ENCODE results near the gene FECH. TPM values are rescaled to one million over a fixed set of nuclear protein-coding genes. Genes with fewer than 3 reads are reported as not detected.

The FECH gene
- total and polyA plus RNA-seq, 9 of the 15 experiments (the other 6 are each of a cell fraction or from before 2014, with no cell fraction given), result 19.8 to 170 (median 56.8) TPM

DNA sequence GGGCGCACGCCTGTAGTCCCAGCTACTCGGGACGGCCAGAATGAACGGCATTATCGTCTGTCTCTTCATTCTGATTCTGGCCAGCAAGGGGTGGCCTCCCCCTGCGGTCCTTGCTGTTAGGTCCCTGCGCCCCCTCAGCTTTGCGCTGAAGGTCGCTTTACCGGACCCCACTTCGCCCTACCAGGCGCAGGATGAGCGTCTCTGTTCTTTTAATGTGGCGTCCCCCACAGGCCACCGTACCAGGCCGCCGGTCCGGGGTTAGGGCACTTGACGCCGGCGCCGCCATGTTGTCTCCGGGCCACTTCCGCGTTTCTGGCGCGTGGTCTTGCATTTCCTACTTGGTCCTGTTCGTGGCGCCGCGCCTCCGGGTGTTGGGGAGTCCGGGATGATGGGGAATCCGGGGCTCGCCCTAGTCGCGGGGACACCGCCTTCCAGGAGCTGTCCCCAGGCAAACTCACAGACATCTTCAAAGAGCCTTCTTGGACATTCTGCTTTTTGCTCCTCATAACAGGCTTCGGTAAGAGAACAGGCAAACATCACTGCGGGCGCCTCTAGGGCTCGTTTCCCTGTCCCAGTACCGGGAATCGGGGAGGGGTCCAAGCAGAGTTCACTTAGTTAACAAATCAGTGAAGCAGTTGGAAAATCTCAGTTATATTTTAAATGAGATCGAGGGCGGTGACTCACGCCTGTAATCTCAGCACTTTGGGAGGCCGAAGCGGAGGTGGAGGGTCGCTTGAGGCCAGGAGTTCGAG, 43.7 kb upstream of the FECH start:
- FAIRE-seq, result peak; percentile 77
- TSS peak; percentile 81 for BruUV-seq (replicated peaks)
- TF ChIP-seq, protein P1, sequence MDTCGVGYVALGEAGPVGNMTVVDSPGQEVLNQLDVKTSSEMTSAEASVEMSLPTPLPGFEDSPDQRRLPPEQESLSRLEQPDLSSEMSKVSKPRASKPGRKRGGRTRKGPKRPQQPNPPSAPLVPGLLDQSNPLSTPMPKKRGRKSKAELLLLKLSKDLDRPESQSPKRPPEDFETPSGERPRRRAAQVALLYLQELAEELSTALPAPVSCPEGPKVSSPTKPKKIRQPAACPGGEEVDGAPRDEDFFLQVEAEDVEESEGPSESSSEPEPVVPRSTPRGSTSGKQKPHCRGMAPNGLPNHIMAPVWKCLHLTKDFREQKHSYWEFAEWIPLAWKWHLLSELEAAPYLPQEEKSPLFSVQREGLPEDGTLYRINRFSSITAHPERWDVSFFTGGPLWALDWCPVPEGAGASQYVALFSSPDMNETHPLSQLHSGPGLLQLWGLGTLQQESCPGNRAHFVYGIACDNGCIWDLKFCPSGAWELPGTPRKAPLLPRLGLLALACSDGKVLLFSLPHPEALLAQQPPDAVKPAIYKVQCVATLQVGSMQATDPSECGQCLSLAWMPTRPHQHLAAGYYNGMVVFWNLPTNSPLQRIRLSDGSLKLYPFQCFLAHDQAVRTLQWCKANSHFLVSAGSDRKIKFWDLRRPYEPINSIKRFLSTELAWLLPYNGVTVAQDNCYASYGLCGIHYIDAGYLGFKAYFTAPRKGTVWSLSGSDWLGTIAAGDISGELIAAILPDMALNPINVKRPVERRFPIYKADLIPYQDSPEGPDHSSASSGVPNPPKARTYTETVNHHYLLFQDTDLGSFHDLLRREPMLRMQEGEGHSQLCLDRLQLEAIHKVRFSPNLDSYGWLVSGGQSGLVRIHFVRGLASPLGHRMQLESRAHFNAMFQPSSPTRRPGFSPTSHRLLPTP (IDR thresholded peaks at IDR 0.05; ENCODE audit: borderline replicate concordance, extremely low read depth, insufficient read length), result peak; percentile 17
- no peak for TF ChIP-seq HMGN3 (IDR thresholded peaks at IDR 0.05; ENCODE audit: borderline replicate concordance, extremely low read depth, insufficient read length, low read depth, low read length)
- TF ChIP-seq ZBTB7A (IDR thresholded peaks at IDR 0.05; ENCODE audit: borderline replicate concordance, control insufficient read depth, low read depth, low read length), result no peak
- TF ChIP-seq, protein P2, sequence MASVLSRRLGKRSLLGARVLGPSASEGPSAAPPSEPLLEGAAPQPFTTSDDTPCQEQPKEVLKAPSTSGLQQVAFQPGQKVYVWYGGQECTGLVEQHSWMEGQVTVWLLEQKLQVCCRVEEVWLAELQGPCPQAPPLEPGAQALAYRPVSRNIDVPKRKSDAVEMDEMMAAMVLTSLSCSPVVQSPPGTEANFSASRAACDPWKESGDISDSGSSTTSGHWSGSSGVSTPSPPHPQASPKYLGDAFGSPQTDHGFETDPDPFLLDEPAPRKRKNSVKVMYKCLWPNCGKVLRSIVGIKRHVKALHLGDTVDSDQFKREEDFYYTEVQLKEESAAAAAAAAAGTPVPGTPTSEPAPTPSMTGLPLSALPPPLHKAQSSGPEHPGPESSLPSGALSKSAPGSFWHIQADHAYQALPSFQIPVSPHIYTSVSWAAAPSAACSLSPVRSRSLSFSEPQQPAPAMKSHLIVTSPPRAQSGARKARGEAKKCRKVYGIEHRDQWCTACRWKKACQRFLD (CRISPR knock-in tag; IDR thresholded peaks at IDR 0.05), result 0 out of 2 replicates have a peak, but pooled peaks have one; percentile 45
- TF ChIP-seq, protein P3, sequence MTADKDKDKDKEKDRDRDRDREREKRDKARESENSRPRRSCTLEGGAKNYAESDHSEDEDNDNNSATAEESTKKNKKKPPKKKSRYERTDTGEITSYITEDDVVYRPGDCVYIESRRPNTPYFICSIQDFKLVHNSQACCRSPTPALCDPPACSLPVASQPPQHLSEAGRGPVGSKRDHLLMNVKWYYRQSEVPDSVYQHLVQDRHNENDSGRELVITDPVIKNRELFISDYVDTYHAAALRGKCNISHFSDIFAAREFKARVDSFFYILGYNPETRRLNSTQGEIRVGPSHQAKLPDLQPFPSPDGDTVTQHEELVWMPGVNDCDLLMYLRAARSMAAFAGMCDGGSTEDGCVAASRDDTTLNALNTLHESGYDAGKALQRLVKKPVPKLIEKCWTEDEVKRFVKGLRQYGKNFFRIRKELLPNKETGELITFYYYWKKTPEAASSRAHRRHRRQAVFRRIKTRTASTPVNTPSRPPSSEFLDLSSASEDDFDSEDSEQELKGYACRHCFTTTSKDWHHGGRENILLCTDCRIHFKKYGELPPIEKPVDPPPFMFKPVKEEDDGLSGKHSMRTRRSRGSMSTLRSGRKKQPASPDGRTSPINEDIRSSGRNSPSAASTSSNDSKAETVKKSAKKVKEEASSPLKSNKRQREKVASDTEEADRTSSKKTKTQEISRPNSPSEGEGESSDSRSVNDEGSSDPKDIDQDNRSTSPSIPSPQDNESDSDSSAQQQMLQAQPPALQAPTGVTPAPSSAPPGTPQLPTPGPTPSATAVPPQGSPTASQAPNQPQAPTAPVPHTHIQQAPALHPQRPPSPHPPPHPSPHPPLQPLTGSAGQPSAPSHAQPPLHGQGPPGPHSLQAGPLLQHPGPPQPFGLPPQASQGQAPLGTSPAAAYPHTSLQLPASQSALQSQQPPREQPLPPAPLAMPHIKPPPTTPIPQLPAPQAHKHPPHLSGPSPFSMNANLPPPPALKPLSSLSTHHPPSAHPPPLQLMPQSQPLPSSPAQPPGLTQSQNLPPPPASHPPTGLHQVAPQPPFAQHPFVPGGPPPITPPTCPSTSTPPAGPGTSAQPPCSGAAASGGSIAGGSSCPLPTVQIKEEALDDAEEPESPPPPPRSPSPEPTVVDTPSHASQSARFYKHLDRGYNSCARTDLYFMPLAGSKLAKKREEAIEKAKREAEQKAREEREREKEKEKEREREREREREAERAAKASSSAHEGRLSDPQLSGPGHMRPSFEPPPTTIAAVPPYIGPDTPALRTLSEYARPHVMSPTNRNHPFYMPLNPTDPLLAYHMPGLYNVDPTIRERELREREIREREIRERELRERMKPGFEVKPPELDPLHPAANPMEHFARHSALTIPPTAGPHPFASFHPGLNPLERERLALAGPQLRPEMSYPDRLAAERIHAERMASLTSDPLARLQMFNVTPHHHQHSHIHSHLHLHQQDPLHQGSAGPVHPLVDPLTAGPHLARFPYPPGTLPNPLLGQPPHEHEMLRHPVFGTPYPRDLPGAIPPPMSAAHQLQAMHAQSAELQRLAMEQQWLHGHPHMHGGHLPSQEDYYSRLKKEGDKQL (CRISPR knock-in tag; IDR thresholded peaks at IDR 0.05; ENCODE audit: borderline replicate concordance), result no peak
- TF ChIP-seq, protein P4, sequence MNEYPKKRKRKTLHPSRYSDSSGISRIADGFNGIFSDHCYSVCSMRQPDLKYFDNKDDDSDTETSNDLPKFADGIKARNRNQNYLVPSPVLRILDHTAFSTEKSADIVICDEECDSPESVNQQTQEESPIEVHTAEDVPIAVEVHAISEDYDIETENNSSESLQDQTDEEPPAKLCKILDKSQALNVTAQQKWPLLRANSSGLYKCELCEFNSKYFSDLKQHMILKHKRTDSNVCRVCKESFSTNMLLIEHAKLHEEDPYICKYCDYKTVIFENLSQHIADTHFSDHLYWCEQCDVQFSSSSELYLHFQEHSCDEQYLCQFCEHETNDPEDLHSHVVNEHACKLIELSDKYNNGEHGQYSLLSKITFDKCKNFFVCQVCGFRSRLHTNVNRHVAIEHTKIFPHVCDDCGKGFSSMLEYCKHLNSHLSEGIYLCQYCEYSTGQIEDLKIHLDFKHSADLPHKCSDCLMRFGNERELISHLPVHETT (CRISPR knock-in tag; conservative IDR thresholded peaks at IDR 0.05 in 1 of 2, IDR thresholded peaks at IDR 0.05 in 1 of 2), result no peak

More for the DNA sequence above, 43.7 kb upstream of the FECH start:
- CTCF ChIA-PET (ENCODE audit: low intra/inter-chr PET ratio), result interaction anchor here (1.1 kb wide), 1 partner anchor 494 kb away, joined by 5 read pairs; no protein-coding TSS in a partner anchor
- Histone ChIP-seq H3K79me2 (ENCODE audit: control insufficient read depth, insufficient read depth, low read length) (no peaks in the 10 kb centered on the region), H3K36me3 (ENCODE audit: control insufficient read depth, insufficient read depth, low read length) (no peaks in the 10 kb centered on the region), H3K9ac (ENCODE audit: insufficient read depth in 1 of 2, low read depth in 2 of 2, low read length in 2 of 2) (peak overlapping the region; percentile 54 to 78; a peak in 3 of 4 replicates), H3K4me1 (replicated peaks in 1 of 2; ENCODE audit: control insufficient read depth in 2 of 2, insufficient read depth in 2 of 2, low read length in 2 of 2) (peaks cover 6 to 13% of the 10 kb centered on the region in 2 experiments; a peak in 4 of 5 replicates), H3K27ac (ENCODE audit: extremely low read depth, low read depth, low read length) (peak overlapping the region; percentile 69), H3K9me1 (ENCODE audit: control insufficient read depth, insufficient read depth, low read length) (no peaks in the 10 kb centered on the region), H3K4me3 (peak overlapping the region; percentile 48), H3K9me3 (replicated peaks; ENCODE audit: control insufficient read depth, insufficient read depth, low read depth, low read length) (no peaks in the 10 kb centered on the region), H2AFZ (ENCODE audit: low read depth, low read length) (peak overlapping the region; percentile 100), H3K27me3 (ENCODE audit: control insufficient read depth in 2 of 2, insufficient read depth in 2 of 2, low read length in 2 of 2) (no peaks in the 10 kb centered on the region), H3K4me2 (ENCODE audit: insufficient read depth, low read length) (peak overlapping the region; percentile 77), H4K20me1 (replicated peaks; ENCODE audit: control insufficient read depth, insufficient read depth, low read length) (no peaks in the 10 kb centered on the region)
- WGBS (ENCODE audit: insufficient coverage, low coverage, missing lambda C conversion rate), result 13% methylated on average over 37 of the region's 52 CpGs
- POLR2A ChIA-PET, result interaction anchor here (0.6 to 1.4 kb wide), 4 partner anchors 8 to 1062 kb away, joined by 3 to 4 read pairs (median 3); partner anchors contain the start of gene NARS1
- DNase-seq (ENCODE audit: extremely low read depth in 1 of 4, low spot score in 3 of 4) (peak; percentile 80 to 94 (median 84)), ATAC-seq (peak; percentile 99)
- intact Hi-C loops (cut with micrococcal nuclease) (loop anchor here (2.0 to 5.0 kb wide), 2 partner anchors 227 to 493 kb away; no protein-coding TSS in a partner anchor), in situ Hi-C loops (cut with MboI) (loop anchor here (25.0 kb wide), 1 partner anchor 232 kb away; no protein-coding TSS in a partner anchor)
